K562 (cell line): Measurements from ENCODE around the gene IFRD1. TPM values are rescaled to one million over a fixed set of nuclear protein-coding genes. Genes with fewer than 3 reads are reported as not detected.
A peak's percentile ranks its signal among the peaks of the same experiment; 100 is the strongest.

ENCODE experiments used
- ATAC-seq: fragments of 200-7000 bp; cut with Tn5 transposase; 3 replicates; pipeline ENCODE4 v1.9.1; 2020; ENCODE audit warnings: moderate library complexity
- BruUV-seq: library from RNA; stranded (reverse); fragments of 400-500 nt; replicated peaks from 2 replicates; lab custom pipeline; 2021; lab: Mats Ljungman, UMichigan
- CTCF ChIA-PET: fragments of 300-600 bp; formaldehyde crosslinking; extraction: SDS; loops from one replicate; lab custom pipeline; 2021; ENCODE audit warnings: low intra/inter-chr PET ratio; lab: Yijun Ruan, JAX
- POLR2A ChIA-PET: fragments of 300-600, 350-650 bp; sonication (Branson Sonifier 250); formaldehyde crosslinking; extraction: SDS; loops from one replicate; lab custom pipeline; 2021; ENCODE audit warnings: antibody characterized with exemption, inconsistent platforms; lab: Yijun Ruan, JAX
- DNase-seq, 4 experiments: peaks; one replicate each; pipeline versions ENCODE4 v3.0.0 to v3.0.0-alpha.2; 2011 to 2018; ENCODE audit warnings: low spot score in 3 of 4, mixed read lengths in 3 of 4; ENCODE audit errors: extremely low read depth in 1 of 4
- FAIRE-seq: peaks from 2 replicates; lab custom pipeline; 2011; peaks lifted over from hg19 to GRCh38; lab: Jason Lieb, UNC
- H2AFZ ChIP-seq: 2 replicates; pipeline ENCODE4 v1.6.0; 2011; ENCODE audit warnings: low read depth, low read length, control low read depth, inconsistent platforms
- H3K27ac ChIP-seq: fragments of 200-600 bp; 3 replicates; pipeline ENCODE4 v1.8.0; 2011; ENCODE audit warnings: low read depth, mild to moderate bottlenecking, control low read depth, inconsistent platforms, low read length, moderate library complexity, mixed read lengths; ENCODE audit errors: extremely low read depth
- H3K27me3 ChIP-seq, 2 experiments: fragments of 300-600 bp in 1 of 2; 2 replicates in 1 of 2; 3 replicates in 1 of 2; pipeline versions ENCODE4 v1.6.0 to v1.8.0; 2011; ENCODE audit warnings: inconsistent platforms in 2 of 2, low read length in 2 of 2, mild to moderate bottlenecking in 1 of 2, mixed read lengths in 1 of 2, moderate library complexity in 1 of 2; ENCODE audit not compliant: control insufficient read depth in 2 of 2, insufficient read depth in 2 of 2
- H3K36me3 ChIP-seq: fragments of 300-600 bp; 3 replicates; pipeline ENCODE4 v1.8.0; 2011; ENCODE audit warnings: mild to moderate bottlenecking, low read length, inconsistent platforms; ENCODE audit not compliant: control insufficient read depth, insufficient read depth
- H3K4me1 ChIP-seq, 2 experiments: fragments of 200-600 bp in 1 of 2; replicated peaks in 1 of 2; 2 replicates in 1 of 2; 3 replicates in 1 of 2; pipeline versions ENCODE4 v1.5.1 to v1.8.0; 2011; ENCODE audit warnings: inconsistent platforms in 2 of 2, low read length in 2 of 2, mild to moderate bottlenecking in 1 of 2, mixed read lengths in 1 of 2, moderate library complexity in 1 of 2; ENCODE audit not compliant: control insufficient read depth in 2 of 2, insufficient read depth in 2 of 2
- H3K4me2 ChIP-seq: 2 replicates; pipeline ENCODE4 v1.6.1; 2011; ENCODE audit warnings: low read length, control low read depth, inconsistent platforms, mixed read lengths; ENCODE audit not compliant: insufficient read depth
- H3K4me3 ChIP-seq: fragments of 200-600 bp; sonication (generic), shearing (Covaris generic); 2 replicates; pipeline ENCODE4 v1.5.1; 2016; ENCODE audit warnings: control low read depth, inconsistent platforms
- H3K79me2 ChIP-seq: fragments of 200-600 bp; 3 replicates; pipeline ENCODE4 v1.8.0; 2011; ENCODE audit warnings: low read length, inconsistent platforms; ENCODE audit not compliant: control insufficient read depth, insufficient read depth
- H3K9ac ChIP-seq, 2 experiments: 2 replicates each; pipeline versions ENCODE4 v1.6.0 to v1.6.1; 2011; ENCODE audit warnings: low read depth in 2 of 2, low read length in 2 of 2, control low read depth in 1 of 2, inconsistent platforms in 1 of 2, mild to moderate bottlenecking in 1 of 2, mixed read lengths in 1 of 2; ENCODE audit not compliant: insufficient read depth in 1 of 2
- H3K9me1 ChIP-seq: one replicate; pipeline ENCODE4 v1.6.0; 2011; ENCODE audit warnings: inconsistent platforms, mild to moderate bottlenecking, low read length, moderate library complexity; ENCODE audit not compliant: control insufficient read depth, insufficient read depth
- H3K9me3 ChIP-seq: replicated peaks from 2 replicates; pipeline ENCODE4 v1.5.1; 2011; ENCODE audit warnings: low read depth, low read length, inconsistent platforms; ENCODE audit not compliant: control insufficient read depth, insufficient read depth
- H4K20me1 ChIP-seq: replicated peaks from 2 replicates; pipeline ENCODE4 v1.6.1; 2011; ENCODE audit warnings: low read length, inconsistent platforms, mixed read lengths; ENCODE audit not compliant: control insufficient read depth, insufficient read depth
- ARID1B ChIP-seq: fragments of 450-650 bp; IDR thresholded peaks from 2 replicates; pipeline ENCODE4 v1.6.1; 2016; ENCODE audit warnings: antibody characterized with exemption, mild to moderate bottlenecking, inconsistent platforms
- CBFA2T2 ChIP-seq: fragments of 450-650 bp; conservative IDR thresholded peaks from 2 replicates; pipeline ENCODE4 v1.6.1; 2017; ENCODE audit warnings: mild to moderate bottlenecking
- CBFA2T3 ChIP-seq: fragments of 450-650 bp; IDR thresholded peaks from 2 replicates; pipeline ENCODE4 v1.6.1; 2017
- DPF2 ChIP-seq: fragments of 450-650 bp; IDR thresholded peaks from 2 replicates; pipeline ENCODE4 v1.6.1; 2016
- NR4A1 ChIP-seq, 2 experiments: fragments of 250-450 bp in 1 of 2; fragments of 450-650 bp in 1 of 2; sonication (Bioruptor Pico) in 1 of 2; IDR thresholded peaks; 2 replicates each; pipeline versions ENCODE4 v1.4.0 to v1.6.1; 2016 to 2020; ENCODE audit warnings: mild to moderate bottlenecking in 2 of 2, missing compliant biosample characterization in 1 of 2, missing genetic modification characterization in 1 of 2, moderate library complexity in 1 of 2
- RBM39 ChIP-seq: fragments of 200-400 bp; formaldehyde crosslinking; optimal IDR thresholded peaks from 2 replicates; pipeline ENCODE3; 2018; ENCODE audit warnings: low read depth, low read length
- STAT5A ChIP-seq: IDR thresholded peaks from 2 replicates; pipeline ENCODE4 v1.6.1; 2012; ENCODE audit warnings: low read length, inconsistent platforms, borderline replicate concordance
- TAL1 ChIP-seq: fragments of 450-650 bp; IDR thresholded peaks from 2 replicates; pipeline ENCODE4 v1.6.1; 2016; ENCODE audit warnings: mild to moderate bottlenecking
- TCF3 ChIP-seq: sonication (generic); formaldehyde crosslinking; IDR thresholded peaks from 2 replicates; pipeline ENCODE4 v1.4.0; 2020; ENCODE audit warnings: mild to moderate bottlenecking, missing genetic modification reagents
- TEAD1 ChIP-seq, 2 experiments: fragments of 450-650 bp in 1 of 2; sonication (generic) in 1 of 2; formaldehyde crosslinking; IDR thresholded peaks; 2 replicates each; pipeline versions ENCODE4 v1.4.0 to v1.8.0; 2020 to 2022; ENCODE audit warnings: mild to moderate bottlenecking in 2 of 2, missing genetic modification reagents in 1 of 2
- ZFPM2 ChIP-seq: fragments of 250-450 bp; sonication (Bioruptor Pico); IDR thresholded peaks from 2 replicates; pipeline ENCODE4 v1.5.1; 2022; ENCODE audit warnings: mild to moderate bottlenecking
- ZNF395 ChIP-seq: fragments of 200-800 bp; sonication (Bioruptor generic); IDR thresholded peaks from 2 replicates; pipeline ENCODE4 v1.6.1; 2017; ENCODE audit warnings: missing genetic modification characterization, missing compliant biosample characterization
- ZNF766 ChIP-seq: fragments of 200-800 bp; sonication (Bioruptor generic); conservative IDR thresholded peaks from 2 replicates; pipeline ENCODE4 v1.6.1; 2016; ENCODE audit warnings: missing genetic modification characterization, missing compliant biosample characterization
- WGBS: fragments of 100-300 bp; shearing (Covaris generic); methylation state at CpG from one replicate; pipeline ENCODE4 v1.1.6; 2016; ENCODE audit warnings: low coverage, mixed read lengths; ENCODE audit not compliant: insufficient coverage; ENCODE audit errors: missing lambda C conversion rate; 5-methylcytosine and 5-hydroxymethylcytosine counted together
- in situ Hi-C: fragments of 300-500 bp; cut with MboI; formaldehyde crosslinking; loops from 4 replicates; pipeline ENCODE4 v1.15.0; 2018; ENCODE audit warnings: inconsistent platforms, mixed read lengths
- intact Hi-C: fragments of 100-400 bp; cut with micrococcal nuclease; formaldehyde crosslinking; loops from 2 replicates; pipeline ENCODE4 v1.14.2; 2022
- polyA plus RNA-seq, 8 experiments: library from polyadenylated mRNA; depleted of rRNA in 4 of 8; stranded (reverse) in 5 of 8; unstranded in 3 of 8; fragments of >200 nt; fragmentation: Nextera tagmentation in 2 of 8; fragmentation: Illumina TruSeq in 1 of 8; extraction: Ambion mirVana in 2 of 8; extraction: Trizol in 1 of 8; gene quantifications; 2 replicates each; pipeline versions ENCODE4 v1.2.1 to v1.2.3, GENCODE V29; 2011 to 2014; ENCODE audit warnings: inconsistent platforms in 1 of 8, missing spikeins in 1 of 8
- total RNA-seq, 7 experiments: library from RNA; depleted of rRNA in 6 of 7; stranded (reverse); fragments of >200 nt in 6 of 7; fragmentation: Illumina TruSeq in 2 of 7; extraction: Trizol in 2 of 7; gene quantifications; 2 replicates each; pipeline versions ENCODE4 v1.2.1 to v1.2.3, GENCODE V29; 2011 to 2021; ENCODE audit warnings: low replicate concordance in 1 of 7
- TF ChIP-seq, protein P1 (sequence below), 2 experiments: fragments of 450-650 bp in 1 of 2; IDR thresholded peaks; 2 replicates each; pipeline ENCODE4 v1.6.1; 2011 to 2017; ENCODE audit warnings: low read depth in 2 of 2, antibody characterized with exemption in 1 of 2, borderline replicate concordance in 1 of 2, low read length in 1 of 2, mild to moderate bottlenecking in 1 of 2, mixed read lengths in 1 of 2; ENCODE audit not compliant: control insufficient read depth in 1 of 2
- TF ChIP-seq, protein P2 (sequence below): fragments of 250-450 bp; sonication (Bioruptor Pico); IDR thresholded peaks from 2 replicates; pipeline ENCODE4 v1.8.0; 2021; ENCODE audit warnings: mild to moderate bottlenecking, moderate library complexity

Gene IFRD1
- total and polyA plus RNA-seq, 9 of the 15 experiments (the other 6 are each of a cell fraction or from before 2014, with no cell fraction given): 27.6 to 81.8 (median 68.1) TPM

- no TSS peak for BruUV-seq
- Histone ChIP-seq H3K9me3 (no peaks in the 10 kb centered on the region), H3K9me1 (no peaks in the 10 kb centered on the region), H3K27me3 (peaks cover 11 to 12% of the 10 kb centered on the region in 2 experiments; a peak in 3 of 5 replicates), H3K9ac (no peak overlapping the region), H3K36me3 (no peaks in the 10 kb centered on the region), H3K4me1 (peaks cover 0 to 3% of the 10 kb centered on the region in 2 experiments; a peak in 1 of 5 replicates), H2AFZ (no peak overlapping the region), H3K79me2 (no peaks in the 10 kb centered on the region), H3K4me2 (no peak overlapping the region), H4K20me1 (no peaks in the 10 kb centered on the region), H3K27ac (no peak overlapping the region), H3K4me3 (no peak overlapping the region)
- ChIA-PET CTCF (interaction anchor here (0.6 kb wide), 1 partner anchor 30 kb away, joined by 3 read pairs; no protein-coding TSS in a partner anchor), POLR2A (interaction anchor here (1.1 to 2.4 kb wide), 4 partner anchors 8 to 19 kb away, joined by 3 to 12 read pairs (median 5); partner anchors contain the start of gene IFRD1)
- peak; percentile 38 for ATAC-seq
- in situ Hi-C loops (no loop called here), intact Hi-C loops (no loop called here)
- FAIRE-seq: peak; percentile 29
- peak in 1 of 4 experiments; percentile 35 for DNase-seq
- 4% methylated on average over 1 of the region's 1 CpG for WGBS
- TF ChIP-seq ZNF766 (CRISPR knock-in tag) (peak; percentile 76), DPF2 (peak; percentile 48; the same call in 1 of the 2 replicates), TCF3 (peak; percentile 86), CBFA2T2 (peak; percentile 86), STAT5A (peak; percentile 33; the same call in 1 of the 2 replicates), NR4A1 (CRISPR knock-in tag; IDR thresholded peaks at IDR 0.05) (no peak), NR4A1 (tag; IDR thresholded peaks at IDR 0.05) (peak; percentile 63; the same call in 1 of the 2 replicates), ARID1B (peak; percentile 78), TEAD1 (CRISPR knock-in tag; IDR thresholded peaks at IDR 0.05) (peak in 1 of 2 experiments; percentile 90; a peak in 2 of 4 replicates), TAL1 (peak; percentile 84), ZFPM2 (CRISPR knock-in tag) (no peak), RBM39 (no peak), CBFA2T3 (peak; percentile 92), ZNF395 (CRISPR knock-in tag) (peak; percentile 78; the same call in 1 of the 2 replicates)
- TF ChIP-seq, protein P1, sequence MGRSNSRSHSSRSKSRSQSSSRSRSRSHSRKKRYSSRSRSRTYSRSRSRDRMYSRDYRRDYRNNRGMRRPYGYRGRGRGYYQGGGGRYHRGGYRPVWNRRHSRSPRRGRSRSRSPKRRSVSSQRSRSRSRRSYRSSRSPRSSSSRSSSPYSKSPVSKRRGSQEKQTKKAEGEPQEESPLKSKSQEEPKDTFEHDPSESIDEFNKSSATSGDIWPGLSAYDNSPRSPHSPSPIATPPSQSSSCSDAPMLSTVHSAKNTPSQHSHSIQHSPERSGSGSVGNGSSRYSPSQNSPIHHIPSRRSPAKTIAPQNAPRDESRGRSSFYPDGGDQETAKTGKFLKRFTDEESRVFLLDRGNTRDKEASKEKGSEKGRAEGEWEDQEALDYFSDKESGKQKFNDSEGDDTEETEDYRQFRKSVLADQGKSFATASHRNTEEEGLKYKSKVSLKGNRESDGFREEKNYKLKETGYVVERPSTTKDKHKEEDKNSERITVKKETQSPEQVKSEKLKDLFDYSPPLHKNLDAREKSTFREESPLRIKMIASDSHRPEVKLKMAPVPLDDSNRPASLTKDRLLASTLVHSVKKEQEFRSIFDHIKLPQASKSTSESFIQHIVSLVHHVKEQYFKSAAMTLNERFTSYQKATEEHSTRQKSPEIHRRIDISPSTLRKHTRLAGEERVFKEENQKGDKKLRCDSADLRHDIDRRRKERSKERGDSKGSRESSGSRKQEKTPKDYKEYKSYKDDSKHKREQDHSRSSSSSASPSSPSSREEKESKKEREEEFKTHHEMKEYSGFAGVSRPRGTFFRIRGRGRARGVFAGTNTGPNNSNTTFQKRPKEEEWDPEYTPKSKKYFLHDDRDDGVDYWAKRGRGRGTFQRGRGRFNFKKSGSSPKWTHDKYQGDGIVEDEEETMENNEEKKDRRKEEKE (IDR thresholded peaks at IDR 0.05; ENCODE audit: borderline replicate concordance in 1 of 2, control insufficient read depth in 1 of 2, low read depth in 2 of 2, low read length in 1 of 2): no peak
- TF ChIP-seq, protein P2, sequence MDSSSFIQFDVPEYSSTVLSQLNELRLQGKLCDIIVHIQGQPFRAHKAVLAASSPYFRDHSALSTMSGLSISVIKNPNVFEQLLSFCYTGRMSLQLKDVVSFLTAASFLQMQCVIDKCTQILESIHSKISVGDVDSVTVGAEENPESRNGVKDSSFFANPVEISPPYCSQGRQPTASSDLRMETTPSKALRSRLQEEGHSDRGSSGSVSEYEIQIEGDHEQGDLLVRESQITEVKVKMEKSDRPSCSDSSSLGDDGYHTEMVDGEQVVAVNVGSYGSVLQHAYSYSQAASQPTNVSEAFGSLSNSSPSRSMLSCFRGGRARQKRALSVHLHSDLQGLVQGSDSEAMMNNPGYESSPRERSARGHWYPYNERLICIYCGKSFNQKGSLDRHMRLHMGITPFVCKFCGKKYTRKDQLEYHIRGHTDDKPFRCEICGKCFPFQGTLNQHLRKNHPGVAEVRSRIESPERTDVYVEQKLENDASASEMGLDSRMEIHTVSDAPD: no peak
Measured at GRCh38 chr7:112433289-112433688, 17.0 kb upstream of the IFRD1 start.
